Spleen (tissue), 11 donors: ENCODE data around the gene SPDYE4. TPM values are rescaled to one million over a fixed set of nuclear protein-coding genes. Genes with fewer than 3 reads are reported as not detected.

Experiments used
- DNase-seq: peaks from one replicate; pipeline ENCODE4 v3.0.0-alpha.2; 2020
- H3K27ac ChIP-seq, 8 donors: fragments of 200-600 bp; sonication (generic) in 7 of 8; 1 replicate in 4 of 8; 2 replicates in 4 of 8; pipeline versions ENCODE4 v1.5.0 to v1.8.0; 2016 to 2021; ENCODE audit warnings: inconsistent platforms in 4 of 8, mild to moderate bottlenecking in 4 of 8, moderate library complexity in 1 of 8
- H3K27me3 ChIP-seq, 7 donors: fragments of 200-600 bp; sonication (generic) in 6 of 7; replicated peaks in 1 of 7; 1 replicate in 4 of 7; 2 replicates in 3 of 7; pipeline versions ENCODE4 v1.5.0 to v1.8.0; 2016 to 2021; ENCODE audit warnings: inconsistent platforms in 3 of 7, mild to moderate bottlenecking in 1 of 7
- H3K36me3 ChIP-seq, 6 donors: fragments of 200-600 bp; sonication (generic) in 5 of 6; 1 replicate in 4 of 6; 2 replicates in 2 of 6; pipeline versions ENCODE4 v1.5.0 to v1.8.0; 2016 to 2021; ENCODE audit warnings: inconsistent platforms in 2 of 6
- H3K4me1 ChIP-seq, 6 donors: fragments of 200-600 bp; sonication (generic) in 5 of 6; 1 replicate in 3 of 6; 2 replicates in 3 of 6; pipeline versions ENCODE4 v1.5.0 to v1.8.0; 2016 to 2021; ENCODE audit warnings: inconsistent platforms in 3 of 6
- H3K4me3 ChIP-seq, 8 donors: fragments of 200-600 bp; sonication (generic) in 7 of 8; 1 replicate in 4 of 8; 2 replicates in 4 of 8; pipeline versions ENCODE4 v1.5.0 to v1.8.0; 2016 to 2021; ENCODE audit warnings: inconsistent platforms in 4 of 8, mild to moderate bottlenecking in 4 of 8, moderate library complexity in 2 of 8
- H3K9me3 ChIP-seq, 8 donors: fragments of 200-600 bp; sonication (generic) in 7 of 8; 1 replicate in 4 of 8; 2 replicates in 4 of 8; pipeline versions ENCODE4 v1.5.0 to v1.8.0; 2016 to 2021; ENCODE audit warnings: inconsistent platforms in 4 of 8
- POLR2A ChIP-seq, 3 donors: fragments of 450-650 bp; IDR thresholded peaks; one replicate each; pipeline ENCODE4 v1.5.1; 2017; ENCODE audit warnings: antibody characterized with exemption in 3 of 3, mild to moderate bottlenecking in 1 of 3
- POLR2AphosphoS5 ChIP-seq, 3 donors: sonication (generic); formaldehyde crosslinking; IDR thresholded peaks; one replicate each; pipeline ENCODE4 v1.5.1; 2017; ENCODE audit warnings: antibody characterized with exemption in 3 of 3
- WGBS, 5 donors: extraction: QIAGEN DNeasy Blood & Tissue Kit in 3 of 5; methylation state at CpG; one replicate each; pipeline versions ENCODE4 v1.1.5 to v1.1.7; 2013 to 2018; 5-methylcytosine and 5-hydroxymethylcytosine counted together
- intact Hi-C: fragments of 100-400 bp; cut with DNase I; formaldehyde crosslinking; loops from one replicate; pipeline ENCODE4 v1.15.0; 2023; ENCODE audit warnings: low total_unique reads
- polyA plus RNA-seq, 3 donors: library from polyadenylated mRNA; stranded (reverse); fragments of 200-250 nt; gene quantifications; one replicate each; pipeline ENCODE4 v1.2.1, GENCODE V29; 2013
- total RNA-seq, 7 donors: library from RNA; depleted of rRNA in 3 of 7; stranded (reverse); fragments of >200 nt in 3 of 7; fragmentation: NEBNext Ultra II Directional in 4 of 7; extraction: Animal tissue kit (Norgen Biotek cat#: 25700) in 4 of 7; gene quantifications; one replicate each; pipeline versions ENCODE4 v1.1.0 to v1.2.1, GENCODE V29; 2016 to 2021
- TF ChIP-seq, protein P1 (sequence below), 11 experiments: fragments of 200-600 bp in 7 of 11; fragments of 450-650 bp in 4 of 11; sonication (generic) in 4 of 11; IDR thresholded peaks in 8 of 11; conservative IDR thresholded peaks in 3 of 11; 1 replicate in 7 of 11; 2 replicates in 4 of 11; pipeline versions ENCODE4 v1.4.0 to v1.8.0; 2016 to 2021; ENCODE audit warnings: antibody characterized with exemption in 11 of 11, inconsistent platforms in 4 of 11, mild to moderate bottlenecking in 1 of 11
- donor health status: healthy with polysubstance abuse.
- donor health status: DM: no; HTN: no; CAD: no; lungs with moderate emphysema.
- donor health status: DM: no; HTN: no; CAD: no.
- donor health status: Bipolar disorder and iron deficiency.
- donor health status: healthy.
- donor health status: DM: no; HTN: no; CAD: no.
- donor health status: DM: yes; HTN: yes; CAD: no.

The SPDYE4 gene
- total and polyA plus RNA-seq, 10 donors, result not detected

DNA sequence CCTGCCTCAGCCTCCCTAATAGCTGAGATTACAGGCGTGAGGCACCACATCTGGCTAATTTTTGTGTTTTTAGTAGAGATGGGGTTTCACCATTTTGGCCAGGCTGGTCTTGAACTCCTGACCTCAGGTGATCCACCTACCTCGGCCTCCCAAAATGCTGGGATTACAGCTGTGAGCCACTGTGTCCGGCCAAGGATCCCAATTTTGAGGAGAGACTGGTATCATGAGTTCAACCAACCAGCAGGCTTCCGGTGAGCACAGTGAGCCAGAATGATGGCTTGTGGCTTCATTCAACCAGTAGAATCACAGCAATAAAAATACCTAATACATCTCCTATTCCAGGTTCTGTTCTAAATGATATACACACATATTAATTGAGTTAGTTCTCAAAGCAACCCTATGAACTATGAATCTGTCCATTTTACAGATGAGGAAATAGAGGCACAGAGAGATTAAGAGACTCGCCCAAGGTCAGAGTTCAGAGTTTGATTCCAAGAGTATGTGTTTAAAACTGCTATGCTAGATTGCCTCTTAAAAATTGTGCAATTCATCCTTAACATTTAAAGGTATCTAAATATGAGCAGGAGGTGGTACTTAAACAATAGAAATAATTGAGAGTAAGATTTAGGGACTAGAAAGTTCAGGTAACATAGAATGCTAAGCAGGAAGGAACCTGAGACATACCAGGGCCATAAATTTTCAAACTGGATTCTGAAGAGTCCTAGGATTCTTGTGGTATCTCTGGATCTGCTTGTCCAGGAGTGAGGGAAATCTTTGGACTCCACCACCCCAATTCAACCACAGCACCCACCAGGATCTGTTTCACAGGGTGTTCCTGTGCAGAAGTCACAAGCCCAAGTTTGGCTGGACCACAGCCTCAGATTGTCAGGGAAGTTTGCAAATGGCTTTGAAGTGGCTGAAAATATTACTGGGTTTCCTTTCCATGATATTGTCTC is 38.8 kb downstream of the SPDYE4 start:
- Histone ChIP-seq H3K27ac (no peak overlapping the region), H3K36me3 (no peaks in the 10 kb centered on the region), H3K4me3 (no peak overlapping the region), H3K9me3 (no peaks in the 10 kb centered on the region), H3K27me3 (peaks cover 0 to 44% (median 7%) of the 10 kb centered on the region in 7 donors), H3K4me1 (no peaks in the 10 kb centered on the region)
- intact Hi-C loops, result no loop called here
- 79 to 99% (median 84%) methylated on average over 5 of the region's 5 CpGs for WGBS, 5 donors
- TF ChIP-seq POLR2A (IDR thresholded peaks at IDR 0.05) (no peak), POLR2AphosphoS5 (IDR thresholded peaks at IDR 0.05) (no peak)
- TF ChIP-seq, protein P1, sequence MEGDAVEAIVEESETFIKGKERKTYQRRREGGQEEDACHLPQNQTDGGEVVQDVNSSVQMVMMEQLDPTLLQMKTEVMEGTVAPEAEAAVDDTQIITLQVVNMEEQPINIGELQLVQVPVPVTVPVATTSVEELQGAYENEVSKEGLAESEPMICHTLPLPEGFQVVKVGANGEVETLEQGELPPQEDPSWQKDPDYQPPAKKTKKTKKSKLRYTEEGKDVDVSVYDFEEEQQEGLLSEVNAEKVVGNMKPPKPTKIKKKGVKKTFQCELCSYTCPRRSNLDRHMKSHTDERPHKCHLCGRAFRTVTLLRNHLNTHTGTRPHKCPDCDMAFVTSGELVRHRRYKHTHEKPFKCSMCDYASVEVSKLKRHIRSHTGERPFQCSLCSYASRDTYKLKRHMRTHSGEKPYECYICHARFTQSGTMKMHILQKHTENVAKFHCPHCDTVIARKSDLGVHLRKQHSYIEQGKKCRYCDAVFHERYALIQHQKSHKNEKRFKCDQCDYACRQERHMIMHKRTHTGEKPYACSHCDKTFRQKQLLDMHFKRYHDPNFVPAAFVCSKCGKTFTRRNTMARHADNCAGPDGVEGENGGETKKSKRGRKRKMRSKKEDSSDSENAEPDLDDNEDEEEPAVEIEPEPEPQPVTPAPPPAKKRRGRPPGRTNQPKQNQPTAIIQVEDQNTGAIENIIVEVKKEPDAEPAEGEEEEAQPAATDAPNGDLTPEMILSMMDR (IDR thresholded peaks at IDR 0.05 in 8 of 11, conservative IDR thresholded peaks at IDR 0.05 in 3 of 11), result no peak
- DNase-seq, result no peak

DNA sequence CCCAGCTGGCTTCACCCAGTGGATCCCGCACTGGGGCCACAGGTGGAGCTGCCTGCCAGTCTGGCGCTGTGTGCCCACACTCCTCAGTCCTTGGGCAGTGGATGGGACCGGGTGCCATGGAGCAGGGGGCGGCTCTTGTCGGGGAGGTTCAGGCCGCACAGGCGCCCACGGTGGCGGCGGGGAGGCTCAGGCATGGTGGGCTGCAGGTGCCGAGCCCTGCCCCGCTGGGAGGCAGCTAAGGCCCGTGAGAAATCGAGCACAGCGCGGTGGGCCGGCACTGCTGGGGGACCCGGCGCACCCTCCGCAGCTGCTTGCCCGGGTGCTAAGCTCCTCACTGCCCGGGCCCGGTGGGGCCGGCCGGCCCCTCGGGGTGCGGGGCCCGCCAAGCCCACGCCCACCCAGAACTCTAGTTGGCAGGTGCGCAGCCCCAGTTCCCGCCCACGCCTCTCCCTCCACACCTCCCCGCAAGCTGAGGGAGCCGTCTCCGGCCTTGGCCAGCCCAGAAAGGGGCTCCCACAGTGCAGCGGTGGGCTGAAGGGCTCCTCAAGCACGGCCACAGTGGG is 40.3 kb downstream of the SPDYE4 start:
- intact Hi-C loops, result no loop called here
- no peak for DNase-seq
- no peak overlapping the region for H3K4me3 ChIP-seq
- H3K27ac ChIP-seq, result no peak overlapping the region
- peaks cover 0 to 54% (median 7%) of the 10 kb centered on the region in 7 donors for H3K27me3 ChIP-seq
- no peaks in the 10 kb centered on the region for H3K36me3 ChIP-seq
- H3K9me3 ChIP-seq, result no peaks in the 10 kb centered on the region
- H3K4me1 ChIP-seq, result no peaks in the 10 kb centered on the region
- TF ChIP-seq POLR2A (IDR thresholded peaks at IDR 0.05) (no peak), POLR2AphosphoS5 (IDR thresholded peaks at IDR 0.05) (no peak)
- TF ChIP-seq, protein P1 (IDR thresholded peaks at IDR 0.05 in 8 of 11, conservative IDR thresholded peaks at IDR 0.05 in 3 of 11), result no peak
- 90 to 97% (median 94%) methylated on average over 19 to 37 of the region's 37 CpGs for WGBS, 5 donors

DNA sequence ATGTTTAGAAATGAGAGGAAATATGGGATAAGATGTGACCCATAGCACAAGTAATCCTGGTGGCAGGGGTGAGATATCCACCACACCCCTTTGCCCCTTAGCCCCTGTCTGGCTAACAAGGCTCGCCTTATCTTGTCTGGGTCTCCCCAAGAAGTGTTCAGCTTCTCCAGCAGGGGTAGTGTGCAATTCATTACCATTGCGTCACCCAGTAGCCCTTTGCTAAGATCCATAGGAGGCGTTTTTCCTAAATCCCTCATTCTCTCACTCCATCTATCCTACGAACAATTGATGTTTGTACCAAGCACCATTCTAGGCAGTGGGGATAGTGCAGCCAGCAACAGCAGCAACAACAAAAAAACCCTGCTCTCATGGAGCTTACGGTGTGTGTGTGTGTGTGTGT is 44.5 kb downstream of the SPDYE4 start:
- intact Hi-C loops, result no loop called here
- no peaks in the 10 kb centered on the region for H3K9me3 ChIP-seq
- TF ChIP-seq, protein P1 (IDR thresholded peaks at IDR 0.05 in 8 of 11, conservative IDR thresholded peaks at IDR 0.05 in 3 of 11), result no peak
- TF ChIP-seq POLR2AphosphoS5 (IDR thresholded peaks at IDR 0.05) (no peak), POLR2A (IDR thresholded peaks at IDR 0.05) (no peak)
- WGBS, 5 donors, result 86 to 95% (median 92%) methylated on average over 5 of the region's 5 CpGs
- DNase-seq, result no peak
- H3K4me3 ChIP-seq, result no peak overlapping the region
- peaks cover 0 to 4% (median 0%) of the 10 kb centered on the region in 6 donors for H3K4me1 ChIP-seq
- no peaks in the 10 kb centered on the region for H3K36me3 ChIP-seq
- H3K27me3 ChIP-seq, result peaks cover 0 to 76% (median 10%) of the 10 kb centered on the region in 7 donors
- no peak overlapping the region for H3K27ac ChIP-seq

DNA sequence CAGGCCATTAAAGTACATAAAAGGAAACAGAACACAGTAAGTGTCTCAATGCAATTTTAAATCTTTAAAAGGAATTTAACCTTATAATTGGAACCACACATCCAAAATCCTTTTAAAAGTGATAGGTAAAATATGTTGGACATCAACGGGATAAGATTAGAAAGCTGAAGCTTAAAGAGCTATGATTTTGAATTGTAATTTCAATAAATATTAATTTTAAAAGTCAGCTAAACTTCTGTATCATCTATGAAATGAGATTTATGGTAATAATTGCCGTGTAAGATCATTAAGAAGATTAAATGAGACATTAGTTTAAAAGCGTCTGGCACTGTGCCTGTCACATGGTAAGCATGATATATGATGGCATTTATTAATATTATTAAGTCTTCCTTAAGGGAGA is 45.0 kb downstream of the SPDYE4 start:
- no peak overlapping the region for H3K27ac ChIP-seq
- no peaks in the 10 kb centered on the region for H3K36me3 ChIP-seq
- no peak for TF ChIP-seq POLR2A (IDR thresholded peaks at IDR 0.05)
- 71 to 89% (median 83%) methylated on average over 3 of the region's 3 CpGs for WGBS, 5 donors
- H3K27me3 ChIP-seq, result peaks cover 0 to 71% (median 6%) of the 10 kb centered on the region in 7 donors
- DNase-seq, result no peak
- H3K4me1 ChIP-seq, result peaks cover 0 to 8% (median 0%) of the 10 kb centered on the region in 6 donors
- H3K4me3 ChIP-seq, result no peak overlapping the region
- intact Hi-C loops, result no loop called here
- H3K9me3 ChIP-seq, result no peaks in the 10 kb centered on the region
